CD4-positive, CD25-positive, alpha-beta regulatory T cell (primary cell): ENCODE data around the gene JHY. TPM values are rescaled to one million over a fixed set of nuclear protein-coding genes. Genes with fewer than 3 reads are reported as not detected.

ENCODE experiments used
- ATAC-seq, 2 donors: fragments of 150-1000 bp; cut with Tn5 transposase; one replicate each; pipeline ENCODE4 v1.10.0; 2021; ENCODE audit warnings: low read depth in 2 of 2, moderate number of reproducible peaks in 2 of 2, moderate library complexity in 1 of 2
- DNase-seq, 3 donors: peaks; one replicate each; pipeline versions ENCODE4 v3.0.0 to v3.0.0-alpha.2; 2012 to 2022; ENCODE audit warnings: mixed read lengths in 1 of 3
- H3K27ac ChIP-seq: one replicate; pipeline ENCODE4 v1.7.0; 2013; ENCODE audit warnings: mild to moderate bottlenecking, low read length; ENCODE audit not compliant: insufficient read depth, poor library complexity, severe bottlenecking
- H3K27me3 ChIP-seq: one replicate; pipeline ENCODE4 v1.7.0; 2013; ENCODE audit warnings: low read length; ENCODE audit not compliant: control insufficient read depth, insufficient read depth
- H3K36me3 ChIP-seq: one replicate; pipeline ENCODE4 v1.7.0; 2013; ENCODE audit warnings: mild to moderate bottlenecking, low read length, moderate library complexity; ENCODE audit not compliant: control insufficient read depth, insufficient read depth
- H3K4me1 ChIP-seq: 2 replicates; pipeline ENCODE4 v1.7.0; 2013; ENCODE audit warnings: mild to moderate bottlenecking, low read length; ENCODE audit not compliant: insufficient read depth, control insufficient read depth, poor library complexity, severe bottlenecking
- H3K4me3 ChIP-seq: one replicate; pipeline ENCODE4 v1.7.0; 2013; ENCODE audit warnings: low read depth, mild to moderate bottlenecking, low read length, moderate library complexity
- H3K9me3 ChIP-seq, 2 experiments: 1 replicate in 1 of 2; 2 replicates in 1 of 2; pipeline ENCODE4 v1.7.0; 2013; ENCODE audit warnings: low read length in 2 of 2, mild to moderate bottlenecking in 1 of 2, moderate library complexity in 1 of 2; ENCODE audit not compliant: control insufficient read depth in 2 of 2
- H3K27ac Mint-ChIP-seq, 3 donors: one replicate each; pipeline ENCODE4 v1.8.0; 2020 to 2022; ENCODE audit warnings: mild to moderate bottlenecking in 3 of 3, mixed read lengths in 3 of 3, moderate library complexity in 2 of 3
- H3K27me3 Mint-ChIP-seq: one replicate; pipeline ENCODE4 v1.8.0; 2022; ENCODE audit warnings: mild to moderate bottlenecking, mixed read lengths
- H3K36me3 Mint-ChIP-seq: one replicate; pipeline ENCODE4 v1.8.0; 2020; ENCODE audit warnings: mixed read lengths
- H3K4me1 Mint-ChIP-seq, 4 donors: one replicate each; pipeline ENCODE4 v1.8.0; 2020 to 2022; ENCODE audit warnings: mixed read lengths in 4 of 4, mild to moderate bottlenecking in 1 of 4
- H3K4me3 Mint-ChIP-seq, 4 donors: one replicate each; pipeline ENCODE4 v1.8.0; 2020 to 2022; ENCODE audit warnings: mild to moderate bottlenecking in 4 of 4, mixed read lengths in 4 of 4, moderate library complexity in 3 of 4
- H3K9me3 Mint-ChIP-seq, 7 donors: one replicate each; pipeline ENCODE4 v1.8.0; 2020 to 2022; ENCODE audit warnings: mixed read lengths in 7 of 7, mild to moderate bottlenecking in 3 of 7, moderate library complexity in 2 of 7
- polyA plus RNA-seq, 4 donors: library from polyadenylated mRNA; unstranded; fragments of 300-500 nt; fragmentation: Illumina TruSeq; gene quantifications; one replicate each; pipeline ENCODE4 v1.2.3, GENCODE V29; 2021
- total RNA-seq: library from RNA; stranded (reverse); gene quantifications from one replicate; pipeline ENCODE4 v1.2.3, GENCODE V29; 2022

Gene JHY
- total and polyA plus RNA-seq, 5 donors from 2014 or later: 0.67 to 2.1 (median 1.5) TPM

DNA sequence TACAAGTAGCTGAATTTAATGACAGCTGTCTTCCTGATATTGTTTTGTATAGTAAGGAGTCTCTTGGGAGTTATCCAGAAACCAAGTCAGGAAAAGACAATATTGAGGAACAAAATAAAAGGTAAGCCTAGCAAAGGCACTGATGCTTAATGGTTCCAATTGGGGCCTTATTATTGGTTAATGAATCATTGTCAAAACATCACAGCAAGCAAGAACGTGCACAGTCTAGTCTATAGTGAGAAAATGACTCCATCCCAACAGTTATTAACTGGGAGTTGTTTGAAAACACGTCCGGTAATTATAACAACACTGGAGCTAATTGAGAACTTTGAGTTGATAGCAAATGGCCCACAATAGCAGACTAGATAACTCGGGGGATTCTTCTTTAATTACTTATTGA, 81.4 kb downstream of the JHY start:
- Histone ChIP-seq H3K27me3 (peaks cover 9% of the 10 kb centered on the region), H3K36me3 (no peaks in the 10 kb centered on the region), H3K4me1 (no peaks in the 10 kb centered on the region), H3K4me3 (no peak overlapping the region), H3K9me3 (no peaks in the 10 kb centered on the region), H3K27ac (no peak overlapping the region)
- ATAC-seq (no peak), DNase-seq (no peak)
- Mint-ChIP-seq H3K4me1 (no peaks in the 10 kb centered on the region), H3K27ac (no peak overlapping the region), H3K9me3 (peaks cover 0 to 7% (median 4%) of the 10 kb centered on the region in 7 donors), H3K36me3 (no peaks in the 10 kb centered on the region), H3K27me3 (peaks cover 20% of the 10 kb centered on the region), H3K4me3 (no peak overlapping the region)

DNA sequence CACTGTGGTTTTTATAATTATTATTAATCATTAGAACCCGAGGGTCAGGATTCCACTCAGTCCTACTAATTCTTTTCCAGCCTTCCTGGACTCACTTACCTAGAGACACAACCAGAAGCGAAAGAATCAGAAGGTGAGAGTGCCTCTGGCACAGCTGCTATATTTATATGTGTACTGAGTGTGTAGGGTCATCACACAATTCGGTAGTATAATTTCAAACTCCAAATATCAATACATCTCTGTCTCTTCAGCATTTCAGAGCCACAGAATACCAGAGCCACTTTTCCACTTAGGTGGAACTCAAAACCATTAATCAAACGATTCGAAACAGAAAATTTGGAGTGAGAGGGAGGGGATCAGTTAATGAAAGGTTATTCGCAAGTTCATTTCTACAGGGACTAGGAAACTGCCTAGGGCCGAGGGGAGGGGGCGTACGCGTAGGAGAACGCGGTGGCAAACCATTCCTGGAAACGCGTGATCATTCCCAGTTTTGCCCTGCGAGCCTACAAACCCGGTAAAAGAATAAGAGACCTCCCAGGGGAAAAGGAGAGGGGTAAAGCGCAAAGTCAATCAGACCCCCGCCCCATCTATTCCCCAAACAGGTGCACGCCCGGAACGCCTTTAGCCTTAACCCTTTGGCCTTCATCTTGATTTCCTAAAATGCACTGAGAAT, 93.6 kb downstream of the JHY start:
- no peaks in the 10 kb centered on the region for H3K36me3 ChIP-seq
- no peaks in the 10 kb centered on the region for H3K36me3 Mint-ChIP-seq

DNA sequence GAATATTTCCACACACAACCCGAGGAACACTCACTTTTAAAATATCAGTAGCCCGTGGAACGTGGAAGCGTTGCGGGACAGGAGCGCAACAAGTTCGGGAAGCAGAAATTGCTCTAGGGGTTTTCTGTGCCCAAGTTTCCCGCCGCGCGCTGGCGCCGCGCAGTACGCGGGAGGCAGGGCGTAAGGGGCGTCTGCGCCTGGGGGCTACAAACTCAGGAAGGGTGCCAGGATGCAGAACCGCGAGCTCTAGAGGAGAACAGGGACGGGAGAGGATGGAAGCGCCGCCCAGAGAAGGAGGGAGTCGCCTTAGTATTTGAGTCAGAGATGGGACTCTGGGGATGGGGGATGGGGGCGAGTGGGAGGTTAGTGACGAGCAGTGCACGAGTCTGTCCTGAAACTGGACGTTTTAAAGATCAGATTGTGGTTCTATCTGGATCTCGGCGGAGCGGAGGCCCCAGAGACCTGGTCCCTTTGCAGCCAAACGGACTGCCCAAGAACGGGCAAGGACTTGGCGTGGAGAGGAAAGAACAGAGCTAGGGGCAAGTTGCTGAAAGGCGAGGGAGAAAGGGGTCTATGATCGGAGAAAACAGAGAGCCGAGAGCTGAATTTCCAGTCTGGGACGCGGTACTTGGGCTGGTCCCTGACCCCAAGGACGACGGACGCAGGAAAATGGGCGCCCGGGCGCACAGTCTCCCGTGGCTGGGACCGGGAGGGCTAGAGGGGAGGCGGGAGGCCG, 94.3 kb downstream of the JHY start:
- peaks cover 0 to 40% (median 6%) of the 10 kb centered on the region in 4 donors for H3K4me1 Mint-ChIP-seq
- H3K27me3 Mint-ChIP-seq: peaks cover 87% of the 10 kb centered on the region
- H3K27ac Mint-ChIP-seq: no peak overlapping the region
- H3K36me3 Mint-ChIP-seq: no peaks in the 10 kb centered on the region
- peak overlapping the region in 2 of 4 donors; percentile 10 to 44 for H3K4me3 Mint-ChIP-seq
- DNase-seq (no peak), ATAC-seq (no peak)
- H3K9me3 Mint-ChIP-seq: peaks cover 0 to 7% (median 0%) of the 10 kb centered on the region in 7 donors
- Histone ChIP-seq H3K9me3 (no peaks in the 10 kb centered on the region), H3K27ac (no peak overlapping the region), H3K27me3 (peaks cover 51% of the 10 kb centered on the region), H3K4me1 (peaks cover 10% of the 10 kb centered on the region), H3K4me3 (no peak overlapping the region), H3K36me3 (no peaks in the 10 kb centered on the region)

More for the DNA sequence above, 93.6 kb downstream of the JHY start:
- H3K9me3 ChIP-seq: no peaks in the 10 kb centered on the region
- DNase-seq: no peak
- H3K4me3 ChIP-seq: no peak overlapping the region
- H3K4me1 ChIP-seq: peaks cover 10% of the 10 kb centered on the region
- H3K27me3 Mint-ChIP-seq: peaks cover 80% of the 10 kb centered on the region
- no peak overlapping the region for H3K27ac ChIP-seq
- peaks cover 0 to 37% (median 6%) of the 10 kb centered on the region in 4 donors for H3K4me1 Mint-ChIP-seq
- peaks cover 50% of the 10 kb centered on the region for H3K27me3 ChIP-seq
- H3K27ac Mint-ChIP-seq: no peak overlapping the region
- peaks cover 0 to 7% (median 0%) of the 10 kb centered on the region in 7 donors for H3K9me3 Mint-ChIP-seq
- no peak for ATAC-seq
- peak overlapping the region in 3 of 4 donors; percentile 10 to 59 (median 44) for H3K4me3 Mint-ChIP-seq

GRCh38 chr11:122977470-122978298, 95.1 kb downstream of the JHY start:
- H3K27ac Mint-ChIP-seq: no peak overlapping the region
- Histone ChIP-seq H3K4me1 (peaks cover 10% of the 10 kb centered on the region), H3K9me3 (no peaks in the 10 kb centered on the region), H3K27ac (no peak overlapping the region), H3K4me3 (no peak overlapping the region), H3K36me3 (no peaks in the 10 kb centered on the region), H3K27me3 (peaks cover 58% of the 10 kb centered on the region)
- peaks cover under 1 to 43% (median 7%) of the 10 kb centered on the region in 4 donors for H3K4me1 Mint-ChIP-seq
- H3K27me3 Mint-ChIP-seq: peaks cover 95% of the 10 kb centered on the region
- no peaks in the 10 kb centered on the region for H3K36me3 Mint-ChIP-seq
- peaks cover 0 to 7% (median 0%) of the 10 kb centered on the region in 7 donors for H3K9me3 Mint-ChIP-seq
- no peak for DNase-seq
- peak overlapping the region in 1 of 4 donors; percentile 11 for H3K4me3 Mint-ChIP-seq
- ATAC-seq: no peak

DNA sequence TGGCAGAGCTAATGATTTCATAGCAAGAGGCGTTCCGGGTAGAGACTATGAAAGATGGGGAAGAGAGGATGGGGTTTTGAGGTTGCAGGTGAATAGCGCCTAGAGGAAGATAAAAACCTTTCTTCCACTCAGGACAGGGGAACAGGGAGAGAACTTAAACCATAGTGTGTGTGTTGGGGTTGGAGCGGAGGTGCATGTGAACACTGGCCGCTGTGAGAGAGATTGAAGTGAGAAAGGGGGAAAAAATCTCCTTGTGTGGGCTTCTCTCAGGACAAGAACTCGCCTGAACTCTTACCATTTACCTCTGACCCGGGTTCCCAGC, 95.7 kb downstream of the JHY start:
- Histone ChIP-seq H3K36me3 (no peaks in the 10 kb centered on the region), H3K27me3 (peaks cover 62% of the 10 kb centered on the region), H3K27ac (no peak overlapping the region), H3K4me1 (peaks cover 10% of the 10 kb centered on the region), H3K9me3 (no peaks in the 10 kb centered on the region), H3K4me3 (no peak overlapping the region)
- no peaks in the 10 kb centered on the region for H3K36me3 Mint-ChIP-seq
- ATAC-seq (no peak), DNase-seq (no peak)
- H3K4me1 Mint-ChIP-seq: peaks cover 6 to 48% (median 11%) of the 10 kb centered on the region in 4 donors
- H3K27ac Mint-ChIP-seq: no peak overlapping the region
- peaks cover 0 to 11% (median 0%) of the 10 kb centered on the region in 7 donors for H3K9me3 Mint-ChIP-seq
- H3K27me3 Mint-ChIP-seq: peaks cover 96% of the 10 kb centered on the region
- peak overlapping the region in 1 of 4 donors; percentile 11 for H3K4me3 Mint-ChIP-seq

- Mint-ChIP-seq H3K27ac (peak overlapping the region in 1 of 3 donors; percentile 56), H3K4me1 (peaks cover 7 to 56% (median 15%) of the 10 kb centered on the region in 4 donors)
Observed at GRCh38 chr11:122979103-122979814, 96.7 kb downstream of the JHY start.

More at GRCh38 chr11:122979103-122979814, 96.7 kb downstream of the JHY start:
- H3K36me3 ChIP-seq: no peaks in the 10 kb centered on the region
- no peaks in the 10 kb centered on the region for H3K36me3 Mint-ChIP-seq
- H3K4me1 ChIP-seq: peaks cover 16% of the 10 kb centered on the region
- no peak overlapping the region for H3K4me3 ChIP-seq
- H3K27me3 ChIP-seq: peaks cover 57% of the 10 kb centered on the region
- ATAC-seq: no peak
- H3K4me3 Mint-ChIP-seq: peak overlapping the region in 2 of 4 donors; percentile 23 to 64
- H3K27me3 Mint-ChIP-seq: peaks cover 96% of the 10 kb centered on the region
- no peaks in the 10 kb centered on the region for H3K9me3 ChIP-seq
- H3K27ac ChIP-seq: no peak overlapping the region
- H3K9me3 Mint-ChIP-seq: peaks cover 0 to 12% (median 0%) of the 10 kb centered on the region in 7 donors
- DNase-seq: no peak
